Middle frontal gyrus (tissue), 1 donor: ENCODE results near the gene LAP3.
A peak's percentile ranks its signal among the peaks of the same experiment; 100 is the strongest.
"Not testable (repeated sequence)": the region's sequence is repeated elsewhere in the genome, so short reads cannot be mapped to it uniquely, and the experiment has no call there.

Experiments used
- DNase-seq: peaks from one replicate; pipeline ENCODE4 v3.0.0-alpha.2; 2015; ENCODE audit warnings: low spot score; ENCODE audit errors: extremely low spot score

LAP3 gene

DNA sequence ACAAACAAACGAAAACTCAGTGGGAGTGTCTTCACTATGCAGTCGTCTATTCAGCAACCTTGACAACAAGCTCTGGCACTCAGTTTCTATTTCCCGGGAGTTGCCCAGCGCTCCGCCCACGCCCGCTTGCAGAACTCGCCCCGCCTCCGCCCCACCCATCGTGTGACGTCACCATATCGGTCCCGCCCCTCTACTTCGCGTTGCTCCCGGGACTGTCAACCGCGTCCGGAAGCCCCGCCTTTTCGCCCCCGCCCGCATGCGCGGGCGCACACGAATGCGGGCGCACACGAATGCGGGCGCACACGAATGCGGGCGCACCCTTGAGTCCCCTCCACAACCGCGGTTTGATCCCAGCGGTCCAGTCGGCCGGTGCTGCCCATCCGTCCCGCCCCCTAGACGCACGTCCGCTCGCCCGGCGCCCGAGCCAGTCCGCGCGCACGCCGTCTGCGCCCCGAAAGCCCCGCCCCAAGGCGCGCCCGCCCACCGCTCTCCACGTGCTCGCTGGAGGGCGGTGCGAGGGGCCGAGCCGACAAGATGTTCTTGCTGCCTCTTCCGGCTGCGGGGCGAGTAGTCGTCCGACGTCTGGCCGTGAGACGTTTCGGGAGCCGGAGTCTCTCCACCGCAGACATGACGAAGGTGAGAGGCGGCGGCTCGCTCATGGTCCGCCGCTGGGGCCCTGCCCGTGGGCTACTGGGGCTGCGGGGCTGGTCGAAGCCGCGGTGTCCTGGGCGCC is at the start of gene LAP3:
LAP3 (plus strand) TSS at position 267 of the 733 bp plus-strand sequence; CDS start at position 535, 268 bp downstream.
- peak; percentile 95 for DNase-seq

DNA sequence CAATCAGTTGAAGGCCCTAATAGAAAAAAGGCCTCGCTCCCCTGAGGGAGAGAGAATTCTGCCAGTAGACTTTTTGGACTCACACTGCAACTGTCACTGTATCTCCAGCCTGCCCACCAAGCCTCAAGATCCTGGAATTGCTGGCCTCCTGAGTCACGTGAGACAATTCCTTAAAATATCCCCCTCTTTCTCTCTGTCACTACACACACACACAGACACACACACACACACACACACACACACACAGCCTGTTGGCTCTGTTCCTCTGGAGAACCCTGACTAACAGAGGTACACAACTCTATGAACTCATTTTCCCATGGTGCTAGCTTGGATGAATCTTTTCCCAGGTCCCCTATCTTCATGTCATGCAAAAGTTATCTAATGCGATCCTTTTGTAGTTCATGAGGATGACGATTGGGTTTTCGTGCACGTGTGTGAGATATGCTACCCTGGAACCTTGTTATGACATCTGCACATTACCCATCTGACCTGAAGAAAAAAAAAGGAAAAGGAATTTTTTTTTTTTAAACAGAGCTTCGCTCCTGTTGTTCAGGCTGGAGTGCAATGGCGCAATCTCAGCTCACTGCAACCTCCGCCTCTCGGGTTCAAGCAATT is 48.3 kb upstream of the LAP3 start:
- no peak for DNase-seq

DNA sequence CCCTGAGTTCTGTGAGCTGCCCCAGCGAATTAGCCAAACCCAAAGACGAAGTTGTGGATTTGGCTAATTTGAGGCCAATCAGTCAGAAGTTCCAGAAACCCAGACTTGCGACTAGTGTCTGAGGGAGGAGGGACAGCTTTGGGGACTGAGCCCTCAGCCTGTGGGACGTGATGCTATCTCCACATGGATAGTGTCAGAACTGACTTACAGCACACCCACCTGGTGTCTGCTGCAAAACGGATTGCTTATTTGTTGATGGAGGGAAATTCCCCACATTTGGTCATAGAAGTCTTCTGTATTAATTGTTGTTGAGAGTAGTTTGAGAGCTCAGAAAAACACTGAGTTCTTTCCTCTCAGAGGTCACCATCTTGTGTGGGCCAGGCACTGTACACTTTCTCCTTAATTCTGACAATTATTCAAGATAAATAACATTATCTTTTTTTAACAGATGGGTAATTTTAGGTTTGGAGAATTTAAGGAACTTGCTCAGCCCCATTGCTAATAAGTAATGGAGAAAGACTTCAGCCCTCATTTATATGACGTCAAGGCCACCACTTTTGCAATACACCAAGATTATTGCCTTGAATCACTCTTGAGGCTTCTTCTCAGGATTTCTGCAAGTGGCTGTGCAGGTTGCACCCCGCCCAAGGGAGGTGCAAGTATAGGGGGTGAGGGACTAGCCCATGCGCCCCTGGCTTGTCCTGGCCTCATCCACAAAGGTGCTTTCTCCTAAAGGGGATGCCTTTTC is 45.3 kb upstream of the LAP3 start:
- no peak for DNase-seq

DNA sequence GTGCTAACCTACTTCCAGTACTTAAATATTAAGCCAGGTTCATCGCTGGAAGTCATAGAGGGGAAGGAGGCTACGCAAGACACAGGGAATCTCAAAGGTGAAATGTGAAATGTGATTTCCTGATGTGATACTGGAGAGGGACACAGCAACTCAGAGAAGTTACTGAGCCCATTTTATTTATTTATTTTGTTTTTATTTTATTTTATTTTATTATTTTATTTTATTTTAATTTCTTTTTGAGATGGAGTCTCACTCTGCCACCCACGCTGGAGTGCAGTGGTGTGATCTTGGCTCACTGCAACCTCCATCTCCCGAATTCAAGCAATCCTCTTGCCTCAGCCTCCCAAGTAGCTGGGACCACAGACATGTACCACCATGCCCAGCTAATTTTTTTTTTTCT is 42.3 kb upstream of the LAP3 start:
- no peak for DNase-seq

DNA sequence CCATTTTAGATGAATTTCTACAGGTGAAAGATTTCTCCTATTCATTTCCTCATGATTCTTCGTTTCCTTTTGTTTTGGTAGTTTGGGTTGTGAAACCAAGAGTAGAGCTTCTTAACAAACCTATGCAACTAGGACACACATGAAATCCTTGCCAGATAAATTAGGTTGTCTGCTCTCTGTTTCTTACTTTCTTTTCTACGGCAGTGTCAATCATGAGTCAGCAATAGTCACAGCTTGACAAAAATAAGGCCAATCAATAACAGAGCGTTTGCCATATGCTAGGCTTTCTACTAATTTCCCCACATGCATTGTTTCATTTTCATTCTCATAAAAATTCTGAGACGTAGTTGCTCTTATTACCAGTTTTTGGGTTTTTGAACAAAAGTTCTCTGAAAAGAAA is 41.8 kb upstream of the LAP3 start:
- DNase-seq: no peak

DNA sequence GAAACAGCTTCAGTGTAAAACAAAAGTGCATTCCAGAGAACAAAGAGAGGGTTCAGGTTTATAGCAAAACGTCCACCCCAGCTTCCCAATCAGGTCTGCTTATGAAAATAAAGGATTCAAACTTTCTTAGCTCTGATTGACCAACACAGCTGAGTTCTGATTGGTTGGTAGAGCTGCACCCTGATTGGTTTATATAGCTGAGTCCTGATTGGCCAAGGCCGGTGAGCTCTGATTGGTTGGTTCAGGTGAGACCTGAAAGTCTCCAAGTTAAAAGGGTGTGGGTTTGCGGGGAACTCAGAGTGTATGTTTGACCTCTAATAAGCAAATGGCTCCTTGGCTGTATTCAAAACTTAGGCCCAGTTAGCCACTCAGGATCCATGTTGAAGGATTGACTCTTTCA is 41.1 kb upstream of the LAP3 start:
- no peak for DNase-seq

DNA sequence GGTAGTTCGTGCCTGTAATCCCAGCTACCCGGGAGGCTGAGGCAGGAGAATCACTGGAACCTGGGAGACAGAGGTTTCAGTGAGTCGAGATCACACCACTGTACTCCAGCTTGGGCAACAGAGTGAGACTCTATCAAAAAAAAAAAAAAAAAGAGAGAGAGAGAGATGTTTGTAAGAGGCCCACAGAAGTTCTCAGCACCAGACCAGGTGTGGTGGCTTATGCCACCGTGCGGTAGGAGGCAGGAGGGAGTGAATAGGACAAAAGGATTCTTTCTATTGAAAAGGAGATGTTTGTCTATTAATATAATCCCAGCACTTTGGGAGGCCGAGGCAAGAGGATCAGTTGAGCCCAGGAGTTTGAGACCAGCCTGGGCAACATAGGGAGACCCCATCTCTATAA is 39.9 kb upstream of the LAP3 start:
- not testable (repeated sequence) for DNase-seq

DNA sequence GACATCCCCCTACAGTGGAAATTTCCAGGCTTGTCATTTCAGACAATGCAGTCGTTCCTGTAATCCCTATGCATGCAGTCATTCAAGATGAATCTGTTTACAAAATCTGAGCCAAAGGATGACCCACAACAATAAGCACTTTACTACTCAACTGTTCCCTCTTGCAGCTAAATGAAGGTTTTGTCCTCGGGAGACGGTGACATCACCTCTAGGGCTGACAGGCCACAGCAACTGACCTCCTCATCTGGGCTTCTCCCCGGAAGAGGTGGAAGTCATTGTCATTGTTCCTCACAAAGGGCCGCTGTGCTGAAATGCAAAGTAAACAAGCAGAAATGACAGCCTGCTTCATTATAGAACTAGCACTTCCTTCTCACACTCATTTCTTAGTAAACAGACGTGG is 32.8 kb upstream of the LAP3 start:
- DNase-seq: peak; percentile 86

DNA sequence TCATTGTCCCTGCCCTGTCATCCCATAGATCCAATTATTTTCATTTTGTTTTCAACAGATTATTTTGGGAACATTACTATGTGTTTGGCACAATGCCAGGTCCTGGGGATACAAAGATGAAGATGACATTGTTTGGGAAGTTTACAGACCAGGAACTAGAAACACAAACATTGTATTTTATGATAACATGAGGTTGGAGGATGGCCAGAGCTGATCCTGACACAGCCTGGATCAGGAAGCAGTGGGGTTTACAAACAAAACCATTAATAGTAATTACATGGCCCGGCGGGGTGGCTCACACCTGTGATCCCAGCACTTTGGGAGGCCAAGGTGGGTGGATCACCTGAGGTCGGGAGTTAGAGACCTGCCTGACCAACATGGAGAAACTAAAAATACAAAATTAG is 32.2 kb upstream of the LAP3 start:
- peak; percentile 39 for DNase-seq

DNA sequence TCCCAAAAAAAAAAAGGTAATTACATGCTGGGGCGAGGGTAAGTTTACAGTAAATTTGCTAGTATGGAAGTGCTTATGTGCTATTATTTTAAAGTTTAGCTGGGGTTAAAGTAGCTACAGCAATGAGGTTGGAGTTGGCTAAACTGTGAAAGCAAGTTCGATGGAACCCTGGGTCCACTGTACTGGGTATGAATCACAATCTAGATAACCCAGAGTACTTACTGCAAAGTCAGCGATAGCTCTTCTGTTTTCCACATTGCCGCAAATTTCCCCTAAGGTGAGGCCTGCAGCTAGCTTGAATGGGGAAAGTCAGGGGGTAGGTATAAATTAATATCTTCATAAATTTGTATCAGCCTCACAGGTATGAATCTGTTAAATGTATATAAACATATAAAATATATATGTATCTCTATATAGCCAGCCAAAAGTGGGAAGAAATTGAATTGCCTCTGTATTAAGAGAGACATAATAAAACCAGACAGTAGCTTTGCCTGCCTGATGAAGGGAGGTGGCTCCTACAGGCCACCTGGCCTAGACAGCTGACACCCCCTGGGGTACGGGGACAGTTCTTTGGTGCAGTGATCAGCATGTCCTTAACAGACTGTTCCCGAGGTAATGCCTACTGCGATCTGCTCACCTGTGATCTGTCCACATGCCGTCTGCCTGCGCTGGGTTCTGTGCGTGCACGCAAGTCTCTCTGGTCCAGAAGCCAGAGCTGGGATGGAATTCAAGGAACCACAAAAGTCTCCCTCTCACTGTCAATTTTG is 31.4 kb upstream of the LAP3 start:
- no peak for DNase-seq

DNA sequence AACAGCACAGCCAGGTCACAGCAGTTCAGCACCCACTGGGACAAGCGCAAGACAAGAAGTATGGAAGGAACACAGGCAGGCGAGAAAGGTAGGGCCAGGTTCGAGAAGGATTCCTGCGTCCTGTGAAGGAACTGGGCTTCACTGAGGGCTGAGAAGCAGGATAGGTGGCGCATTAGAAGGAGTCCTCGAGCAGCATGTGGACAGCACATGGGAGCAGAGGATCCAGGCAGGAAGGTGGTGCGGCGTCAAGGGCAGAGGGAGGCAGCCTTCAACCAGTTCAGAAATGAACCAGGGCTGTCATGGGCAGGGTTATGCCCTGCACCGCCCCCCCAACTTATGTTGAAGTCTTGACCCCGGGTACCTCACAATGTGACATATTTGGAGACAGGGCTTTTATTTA is 30.8 kb upstream of the LAP3 start:
- DNase-seq: no peak

DNA sequence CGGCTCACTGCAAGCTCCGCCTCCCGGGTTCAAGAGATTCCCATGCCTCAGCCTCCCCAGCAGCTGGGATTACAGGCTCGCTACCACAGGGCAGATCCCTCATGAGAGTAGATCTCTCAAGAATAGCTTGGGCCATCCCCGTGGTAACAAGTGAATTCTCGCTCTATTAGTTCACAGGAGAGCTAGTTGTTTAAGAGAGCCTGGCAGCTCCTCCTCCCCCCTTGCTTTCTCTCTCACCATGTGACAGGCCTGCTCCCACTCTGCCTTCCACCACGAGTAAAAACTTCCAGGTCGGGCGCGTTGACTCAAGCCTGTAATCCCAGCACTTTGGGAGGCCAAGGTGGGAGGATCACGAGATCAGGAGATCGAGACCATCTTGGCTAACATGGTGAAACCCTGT is 30.3 kb upstream of the LAP3 start:
- DNase-seq: no peak

DNA sequence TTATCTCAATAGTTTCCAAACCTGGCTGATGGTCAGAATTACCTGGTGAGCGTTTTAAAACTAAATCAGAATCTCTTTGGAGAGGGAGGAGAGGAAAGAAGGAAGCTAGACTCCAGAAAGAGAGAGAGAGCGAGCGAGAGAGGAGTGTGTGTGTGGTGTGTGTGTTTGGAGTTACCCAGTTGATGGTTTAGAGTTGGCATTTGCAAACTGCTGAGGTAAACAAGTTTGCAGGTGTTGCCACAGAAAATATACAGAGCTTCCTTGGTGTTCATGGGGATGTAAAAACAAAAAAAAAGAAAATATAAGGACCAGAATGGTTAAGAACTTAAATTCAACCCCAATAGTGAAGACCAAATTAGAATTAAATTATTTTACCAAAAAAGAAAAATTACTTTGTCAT is 26.4 kb upstream of the LAP3 start:
- DNase-seq: no peak

DNA sequence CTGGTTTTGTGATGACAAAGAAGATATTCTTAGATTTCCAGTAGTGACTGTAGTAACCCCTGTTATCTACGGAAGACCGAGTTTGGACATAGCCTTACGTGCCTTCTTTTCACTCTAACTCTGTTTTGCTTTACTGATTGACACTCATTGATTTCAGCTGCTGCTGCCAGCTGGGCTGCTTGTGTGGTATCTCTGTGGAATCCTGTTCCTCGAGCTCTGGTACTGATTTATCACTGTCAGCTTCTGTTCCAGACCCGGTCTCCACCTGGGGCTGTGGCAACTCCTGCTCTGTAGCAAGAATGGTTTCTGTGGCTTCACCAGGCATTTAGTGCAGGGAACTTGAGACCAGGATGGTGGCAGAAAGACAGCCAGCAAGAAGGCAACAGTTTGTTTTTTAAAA is 24.6 kb upstream of the LAP3 start:
- no peak for DNase-seq

DNA sequence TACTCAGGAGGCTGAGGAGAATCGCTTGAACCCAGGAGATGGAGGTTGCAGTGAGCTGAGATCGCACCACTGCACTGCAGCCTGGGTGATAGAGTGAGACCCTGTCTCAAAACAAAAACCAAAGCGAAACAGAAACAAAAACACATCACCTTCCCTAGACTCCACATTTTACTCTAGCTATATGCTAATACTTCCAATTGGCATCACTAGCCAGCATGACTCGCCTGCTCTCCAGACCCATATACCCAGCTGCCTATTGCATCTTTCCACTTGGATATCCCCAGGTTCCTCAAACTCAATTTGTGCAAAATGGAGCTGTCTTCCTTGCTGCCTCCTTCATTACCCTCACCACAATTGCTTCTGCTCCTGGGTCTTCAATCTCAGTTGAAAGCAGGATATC is 22.4 kb upstream of the LAP3 start:
- DNase-seq: no peak

DNA sequence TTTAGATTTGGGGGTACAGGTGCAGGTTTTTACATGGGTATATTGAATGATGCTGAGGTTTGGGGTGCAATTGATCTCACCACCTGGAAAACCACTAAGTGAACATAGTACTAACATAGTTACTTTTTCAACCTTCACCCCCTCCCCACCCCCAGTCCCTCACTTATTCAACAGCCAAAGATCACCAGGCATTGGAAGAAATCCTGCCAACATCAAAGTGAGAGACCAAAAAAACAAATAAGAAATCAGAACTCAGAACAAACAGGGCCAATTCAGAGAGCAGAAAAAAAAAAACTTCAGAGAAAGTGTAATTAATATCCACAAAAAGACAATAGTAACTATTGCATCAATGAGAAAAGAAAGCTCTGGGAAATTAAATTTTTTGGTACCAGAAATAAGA is 20.5 kb upstream of the LAP3 start:
- DNase-seq: no peak

DNA sequence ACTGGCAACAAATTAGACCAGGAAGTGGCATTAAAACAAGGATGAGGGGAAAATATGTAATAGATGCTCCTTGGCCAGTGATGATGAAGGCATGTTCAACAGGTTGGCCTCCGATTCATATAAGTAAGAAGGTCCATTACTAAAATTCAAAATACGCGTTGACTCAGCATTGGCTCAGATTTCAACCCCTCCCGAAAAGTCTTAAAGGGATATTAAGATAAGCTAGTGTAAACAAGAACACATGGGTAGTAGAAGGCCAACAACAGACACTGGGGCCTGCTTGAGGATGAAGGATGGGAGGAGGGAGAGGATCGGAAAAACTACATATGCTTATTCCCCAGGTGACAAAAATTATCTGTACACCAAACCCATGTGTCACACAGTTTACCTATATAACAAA is 19.1 kb upstream of the LAP3 start:
- no peak for DNase-seq

DNA sequence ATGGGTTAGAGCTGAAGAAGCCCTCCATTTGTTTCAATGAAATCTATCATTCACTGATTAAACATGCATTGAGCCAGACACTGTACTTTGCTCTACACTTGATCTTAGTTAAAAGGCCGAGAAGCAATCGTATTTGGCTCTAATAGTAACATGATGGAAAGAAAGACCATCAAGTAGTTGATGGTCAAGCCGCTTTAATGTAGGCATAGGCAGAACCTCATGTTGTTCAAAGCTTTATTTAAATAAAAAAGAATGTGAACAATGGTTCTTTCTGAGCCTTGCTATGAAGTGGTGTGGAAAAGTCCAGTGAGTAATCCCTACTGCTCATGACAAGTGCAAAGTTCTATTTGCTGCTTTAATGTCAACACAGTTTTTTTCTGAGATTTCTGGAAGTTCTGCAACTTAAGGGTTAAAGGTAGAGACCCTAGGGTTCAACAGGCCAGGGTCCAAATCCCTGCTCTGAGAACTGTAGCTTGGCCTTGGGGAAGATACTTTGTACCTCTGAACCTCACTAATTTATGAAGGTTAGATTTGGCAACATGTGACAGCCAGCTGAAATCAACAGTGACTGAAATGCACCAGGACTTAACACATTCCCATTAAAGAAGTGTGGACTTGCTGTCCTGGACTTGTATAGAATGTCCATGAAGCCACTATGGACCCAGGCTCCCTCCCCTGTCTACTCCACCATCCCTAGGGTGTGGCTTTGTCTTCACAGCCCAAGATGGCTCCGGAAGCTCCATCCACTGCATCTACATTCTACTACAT is 17.9 kb upstream of the LAP3 start:
- DNase-seq: no peak

DNA sequence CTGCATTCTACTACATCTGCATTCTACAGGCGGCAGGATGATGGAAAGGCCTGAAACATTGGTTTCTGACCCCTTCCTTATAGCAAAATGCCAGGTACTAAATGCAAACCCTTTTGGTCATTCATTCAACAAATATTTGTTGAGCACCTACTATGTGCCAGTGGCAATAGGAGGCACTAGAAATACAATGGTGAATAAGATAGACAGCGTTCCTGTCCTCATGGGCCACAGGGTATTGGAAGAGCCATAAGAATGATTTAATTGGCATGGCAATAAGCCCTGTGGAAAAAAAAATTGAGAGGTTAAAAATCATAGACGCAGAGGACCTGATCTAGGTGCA is 17.3 kb upstream of the LAP3 start:
- no peak for DNase-seq

DNA sequence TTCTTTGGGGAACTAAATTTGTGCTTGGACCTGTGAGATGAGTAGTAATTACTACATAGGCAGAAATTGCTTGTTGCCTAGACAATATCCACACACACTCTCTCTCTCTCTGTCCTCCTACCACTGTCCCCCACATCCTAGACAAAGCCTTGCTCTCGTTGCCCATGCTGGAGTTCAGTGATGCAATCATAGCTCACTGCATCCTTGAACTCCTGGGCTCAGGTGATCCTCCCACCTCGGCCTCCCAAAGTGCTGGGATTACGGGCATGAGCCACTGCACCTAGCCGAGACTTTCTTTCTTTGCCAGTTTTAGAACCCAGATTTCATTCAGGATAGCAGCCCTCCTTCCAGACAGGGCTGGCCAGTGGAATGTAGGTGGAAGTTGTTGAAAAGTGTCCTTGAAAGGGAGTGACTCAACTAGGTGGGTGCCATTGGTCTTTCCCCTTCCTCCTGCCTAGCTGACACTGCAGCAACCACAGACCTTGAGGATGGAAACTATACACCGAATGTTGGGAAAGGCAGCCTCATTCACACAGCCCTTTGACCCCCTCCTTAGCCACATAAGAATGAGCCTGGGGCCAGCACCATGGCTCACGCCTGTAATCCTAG is 16.8 kb upstream of the LAP3 start:
- no peak for DNase-seq
